Rectal smooth muscle tissue (tissue), 1 donor: ENCODE measurements around the gene PTPRU.

Experiments used
- H3K27ac ChIP-seq: one replicate; pipeline ENCODE4 v1.7.0; 2013; ENCODE audit warnings: low read depth, low read length, inconsistent platforms
- H3K27me3 ChIP-seq: one replicate; pipeline ENCODE4 v1.7.0; 2013; ENCODE audit warnings: low read length; ENCODE audit not compliant: control insufficient read depth, insufficient read depth
- H3K36me3 ChIP-seq: one replicate; pipeline ENCODE4 v1.7.0; 2013; ENCODE audit warnings: low read length; ENCODE audit not compliant: control insufficient read depth, insufficient read depth
- H3K4me1 ChIP-seq: one replicate; pipeline ENCODE4 v1.7.0; 2013; ENCODE audit warnings: low read length; ENCODE audit not compliant: control insufficient read depth, insufficient read depth
- H3K4me3 ChIP-seq: one replicate; pipeline ENCODE4 v1.7.0; 2013; ENCODE audit warnings: low read length
- H3K9ac ChIP-seq: one replicate; pipeline ENCODE4 v1.7.0; 2013; ENCODE audit warnings: low read length

PTPRU gene

GRCh38 chr1:29238620-29239002 lies 2.3 kb downstream of the PTPRU start:
- H3K9ac ChIP-seq: no peak overlapping the region

GRCh38 chr1:29239142-29239541 lies 2.8 kb downstream of the PTPRU start:
- no peak overlapping the region for H3K4me3 ChIP-seq

More at GRCh38 chr1:29238620-29239002, 2.3 kb downstream of the PTPRU start:
- peaks cover 2% of the 10 kb centered on the region for H3K4me1 ChIP-seq
- H3K27ac ChIP-seq: no peak overlapping the region
- no peak overlapping the region for H3K4me3 ChIP-seq
- H3K27me3 ChIP-seq: peaks cover 13% of the 10 kb centered on the region
- no peaks in the 10 kb centered on the region for H3K36me3 ChIP-seq

GRCh38 chr1:29240400-29240837 lies 4.1 kb downstream of the PTPRU start:
- Histone ChIP-seq H3K9ac (no peak overlapping the region), H3K4me1 (peaks cover 2% of the 10 kb centered on the region), H3K36me3 (no peaks in the 10 kb centered on the region), H3K27ac (no peak overlapping the region), H3K4me3 (no peak overlapping the region), H3K27me3 (peaks cover 13% of the 10 kb centered on the region)

More at GRCh38 chr1:29239142-29239541, 2.8 kb downstream of the PTPRU start:
- Histone ChIP-seq H3K27me3 (peaks cover 13% of the 10 kb centered on the region), H3K9ac (no peak overlapping the region), H3K27ac (no peak overlapping the region), H3K36me3 (no peaks in the 10 kb centered on the region), H3K4me1 (peaks cover 2% of the 10 kb centered on the region)

GRCh38 chr1:29240986-29241385 lies 4.7 kb downstream of the PTPRU start:
- Histone ChIP-seq H3K36me3 (no peaks in the 10 kb centered on the region), H3K4me1 (peaks cover 1% of the 10 kb centered on the region), H3K27me3 (peaks cover 11% of the 10 kb centered on the region)

GRCh38 chr1:29243023-29243870 lies 6.9 kb downstream of the PTPRU start:
- Histone ChIP-seq H3K4me3 (no peak overlapping the region), H3K27ac (no peak overlapping the region), H3K9ac (no peak overlapping the region), H3K36me3 (no peaks in the 10 kb centered on the region), H3K4me1 (no peaks in the 10 kb centered on the region), H3K27me3 (peaks cover 3% of the 10 kb centered on the region)

More at GRCh38 chr1:29240986-29241385, 4.7 kb downstream of the PTPRU start:
- no peak overlapping the region for H3K9ac ChIP-seq
- H3K4me3 ChIP-seq: no peak overlapping the region
- no peak overlapping the region for H3K27ac ChIP-seq

- Histone ChIP-seq H3K27me3 (no peaks in the 10 kb centered on the region), H3K9ac (no peak overlapping the region), H3K4me3 (no peak overlapping the region), H3K36me3 (no peaks in the 10 kb centered on the region), H3K27ac (no peak overlapping the region), H3K4me1 (no peaks in the 10 kb centered on the region)
Observed at GRCh38 chr1:29243871-29244200, 7.5 kb downstream of the PTPRU start.

- no peaks in the 10 kb centered on the region for H3K4me1 ChIP-seq
Observed at GRCh38 chr1:29245261-29245660, 8.9 kb downstream of the PTPRU start.

GRCh38 chr1:29245876-29246275 lies 9.6 kb downstream of the PTPRU start:
- Histone ChIP-seq H3K4me1 (no peaks in the 10 kb centered on the region), H3K27me3 (no peaks in the 10 kb centered on the region), H3K9ac (no peak overlapping the region), H3K27ac (no peak overlapping the region), H3K36me3 (no peaks in the 10 kb centered on the region), H3K4me3 (no peak overlapping the region)

More at GRCh38 chr1:29245261-29245660, 8.9 kb downstream of the PTPRU start:
- H3K27ac ChIP-seq: no peak overlapping the region
- H3K4me3 ChIP-seq: no peak overlapping the region
- no peaks in the 10 kb centered on the region for H3K27me3 ChIP-seq
- H3K9ac ChIP-seq: no peak overlapping the region
- H3K36me3 ChIP-seq: no peaks in the 10 kb centered on the region

- H3K36me3 ChIP-seq: no peaks in the 10 kb centered on the region
- H3K9ac ChIP-seq: no peak overlapping the region
- H3K4me3 ChIP-seq: no peak overlapping the region
- H3K27ac ChIP-seq: no peak overlapping the region
- no peaks in the 10 kb centered on the region for H3K4me1 ChIP-seq
- H3K27me3 ChIP-seq: no peaks in the 10 kb centered on the region
Observed at GRCh38 chr1:29247044-29247443, 10.7 kb downstream of the PTPRU start.

GRCh38 chr1:29247571-29248273 lies 11.4 kb downstream of the PTPRU start:
- H3K4me3 ChIP-seq: no peak overlapping the region
- no peaks in the 10 kb centered on the region for H3K36me3 ChIP-seq
- no peak overlapping the region for H3K27ac ChIP-seq
- no peaks in the 10 kb centered on the region for H3K27me3 ChIP-seq
- H3K4me1 ChIP-seq: no peaks in the 10 kb centered on the region
- H3K9ac ChIP-seq: no peak overlapping the region

GRCh38 chr1:29248409-29248808 lies 12.1 kb downstream of the PTPRU start:
- Histone ChIP-seq H3K36me3 (no peaks in the 10 kb centered on the region), H3K4me3 (no peak overlapping the region)

GRCh38 chr1:29249170-29249691 lies 12.9 kb downstream of the PTPRU start:
- Histone ChIP-seq H3K4me3 (no peak overlapping the region), H3K36me3 (no peaks in the 10 kb centered on the region), H3K4me1 (no peaks in the 10 kb centered on the region), H3K27me3 (no peaks in the 10 kb centered on the region), H3K27ac (no peak overlapping the region), H3K9ac (no peak overlapping the region)

More at GRCh38 chr1:29248409-29248808, 12.1 kb downstream of the PTPRU start:
- Histone ChIP-seq H3K27me3 (no peaks in the 10 kb centered on the region), H3K4me1 (no peaks in the 10 kb centered on the region), H3K27ac (no peak overlapping the region), H3K9ac (no peak overlapping the region)
